Skin epidermis (tissue), 12 donors: ENCODE results near the gene SLC24A1.

Experiments
- H3K27ac ChIP-seq, 21 experiments: fragments of 200-600 bp; sonication (generic) in 11 of 21; one replicate each; pipeline ENCODE4 v1.5.0; 2020; ENCODE audit warnings: mild to moderate bottlenecking in 3 of 21, inconsistent platforms in 2 of 21, moderate library complexity in 2 of 21
- H3K4me3 ChIP-seq, 7 experiments: fragments of 200-600 bp; sonication (generic) in 2 of 7; one replicate each; pipeline ENCODE4 v1.5.0; 2020; ENCODE audit warnings: inconsistent platforms in 2 of 7, mild to moderate bottlenecking in 2 of 7, moderate library complexity in 1 of 7

SLC24A1 gene

DNA sequence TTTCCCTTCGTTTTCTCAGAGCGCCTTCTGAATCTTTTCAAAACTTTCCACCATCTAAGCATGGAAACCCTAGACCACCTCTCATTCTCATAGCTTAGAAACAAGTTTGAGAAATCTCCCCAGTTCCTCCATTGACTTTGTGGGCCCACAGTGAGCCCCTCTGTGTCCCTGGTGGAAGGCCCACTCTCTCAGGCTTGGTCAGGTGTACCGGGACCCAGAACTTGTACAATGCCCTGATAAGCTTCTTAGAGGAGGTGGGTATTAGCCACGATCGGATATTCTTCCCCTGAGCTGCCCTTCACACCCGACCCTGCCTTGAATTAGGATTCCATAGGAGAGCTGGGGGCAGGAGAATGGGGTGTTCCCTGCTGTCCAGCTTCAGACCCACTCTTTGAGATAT, at the start of gene SLC24A1:
SLC24A1 (plus strand) TSS at position 301 of the 400 bp plus-strand sequence. CDS start 2,143 bp downstream, outside the sequence.
- no peak within 1 kb of the TSS for H3K27ac ChIP-seq
- H3K4me3 ChIP-seq = no peak within 1 kb of the TSS

DNA sequence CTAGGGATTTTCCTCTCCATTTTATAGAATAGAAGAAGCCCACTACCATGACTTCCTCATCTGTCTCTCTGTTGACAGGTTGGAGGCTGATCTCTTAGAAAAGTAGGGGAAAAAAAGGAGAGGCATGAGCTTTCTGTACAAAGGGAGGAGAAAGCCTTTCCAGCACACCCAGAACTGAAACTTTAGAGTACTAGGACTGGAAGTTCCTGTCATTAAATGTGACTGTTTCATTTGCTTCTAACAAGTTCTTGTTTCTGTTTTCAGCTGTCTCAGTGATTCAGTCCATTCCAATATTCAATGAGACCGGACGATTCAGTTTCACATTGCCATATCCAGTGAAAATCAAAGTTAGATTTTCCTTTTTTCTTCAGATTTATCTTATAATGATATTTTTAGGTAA, 49.8 kb upstream of the SLC24A1 start:
- Histone ChIP-seq H3K4me3 (no peak overlapping the region), H3K27ac (no peak overlapping the region)

- Histone ChIP-seq H3K27ac (no peak overlapping the region), H3K4me3 (no peak overlapping the region)
Measured at GRCh38 chr15:65576664-65577063, 45.1 kb upstream of the SLC24A1 start.

DNA sequence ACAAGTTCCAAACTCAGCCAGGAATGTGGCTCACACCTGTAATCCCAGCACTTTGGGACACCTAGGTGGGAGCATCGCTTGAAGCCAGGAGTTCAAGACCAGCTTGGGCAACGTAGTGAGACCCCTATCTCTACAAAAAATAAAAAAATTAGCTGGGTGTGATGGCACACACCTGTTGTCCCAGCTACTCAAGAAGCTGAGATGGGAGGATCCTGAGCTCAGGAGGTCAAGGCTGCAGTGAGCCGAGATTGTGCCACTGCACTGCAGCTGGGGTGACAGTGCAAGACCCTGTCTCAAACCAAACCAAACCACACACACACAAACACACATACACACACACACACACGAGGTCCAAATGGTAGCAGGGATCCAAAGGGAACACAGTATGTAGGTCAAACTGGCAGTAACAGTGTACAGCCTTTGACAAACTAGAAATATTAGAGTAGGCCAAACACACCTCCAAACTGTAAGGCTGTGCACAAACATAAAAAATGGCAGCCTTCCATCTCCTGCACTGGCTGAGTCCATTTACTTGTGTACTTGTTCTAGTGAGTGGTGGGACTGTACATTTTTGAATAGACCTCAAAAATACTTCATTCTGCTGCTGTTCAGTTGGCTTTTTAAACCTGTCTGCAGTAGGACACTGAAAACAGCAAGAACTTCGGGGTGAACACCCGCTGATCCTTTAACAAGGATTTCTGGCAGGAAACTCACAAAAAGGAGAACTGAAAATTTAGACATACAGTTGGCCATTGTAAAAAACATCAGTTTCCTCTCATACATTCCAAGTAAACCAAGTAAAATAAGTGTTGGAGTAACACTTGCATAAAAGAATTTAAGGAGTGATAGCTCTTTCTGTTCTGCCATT, 44.4 kb upstream of the SLC24A1 start:
- H3K27ac ChIP-seq = no peak overlapping the region
- no peak overlapping the region for H3K4me3 ChIP-seq

GRCh38 chr15:65578904-65579728, 42.6 kb upstream of the SLC24A1 start:
- H3K4me3 ChIP-seq = no peak overlapping the region
- H3K27ac ChIP-seq = peak overlapping the region in 1 of 21 experiments; percentile 25

- peak overlapping the region in 2 of 21 experiments; percentile 13 to 26 for H3K27ac ChIP-seq
Measured at GRCh38 chr15:65579762-65580161, 42.0 kb upstream of the SLC24A1 start.

DNA sequence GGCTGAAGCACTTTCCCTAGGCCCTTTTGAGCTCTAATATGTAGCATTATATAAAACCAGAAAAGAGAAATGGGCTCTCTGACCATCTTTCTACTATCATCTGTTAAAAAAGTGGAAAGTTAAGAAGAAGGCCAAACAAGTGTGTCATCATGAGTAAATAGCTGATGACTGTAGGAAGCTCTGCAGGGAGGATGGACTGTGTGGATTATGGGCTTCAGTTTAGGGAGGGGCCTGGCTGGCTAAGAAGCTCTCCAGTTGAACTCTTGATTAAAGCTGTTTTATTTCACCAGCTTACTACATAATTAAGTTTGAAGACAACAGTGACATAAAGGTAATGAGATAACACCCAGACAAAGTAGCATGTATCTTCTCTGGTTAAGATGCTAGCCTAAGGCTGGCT, 41.5 kb upstream of the SLC24A1 start:
- H3K4me3 ChIP-seq = no peak overlapping the region
- peak overlapping the region in 2 of 21 experiments; percentile 13 to 26 for H3K27ac ChIP-seq

More at GRCh38 chr15:65579762-65580161, 42.0 kb upstream of the SLC24A1 start:
- no peak overlapping the region for H3K4me3 ChIP-seq

GRCh38 chr15:65583701-65584100, 38.0 kb upstream of the SLC24A1 start:
- Histone ChIP-seq H3K27ac (peak overlapping the region in 12 of 21 experiments; percentile 5 to 82 (median 34)), H3K4me3 (no peak overlapping the region)

GRCh38 chr15:65584241-65584640, 37.5 kb upstream of the SLC24A1 start:
- Histone ChIP-seq H3K4me3 (no peak overlapping the region), H3K27ac (peak overlapping the region in 11 of 21 experiments; percentile 9 to 82 (median 44))

DNA sequence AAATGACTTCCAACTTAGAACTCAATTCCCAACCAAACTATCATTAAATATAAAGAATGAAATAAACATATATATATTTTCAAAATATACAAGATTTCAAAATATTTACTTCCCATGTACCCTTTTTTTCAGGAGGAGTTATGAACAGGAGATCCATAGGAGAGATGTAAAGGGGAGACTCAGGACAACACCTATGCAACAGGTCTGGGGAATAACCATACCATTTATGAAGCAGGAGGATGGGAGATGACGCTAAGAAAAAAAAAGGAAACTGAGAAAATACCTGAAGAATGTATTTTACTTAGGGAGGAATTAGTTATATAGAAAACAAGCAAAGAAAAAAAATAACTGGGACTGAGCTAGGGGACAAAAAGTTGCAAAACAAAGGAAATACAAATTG, 34.6 kb upstream of the SLC24A1 start:
- H3K27ac ChIP-seq = no peak overlapping the region
- H3K4me3 ChIP-seq = no peak overlapping the region

GRCh38 chr15:65595960-65596359, 25.8 kb upstream of the SLC24A1 start:
- no peak overlapping the region for H3K4me3 ChIP-seq
- H3K27ac ChIP-seq = no peak overlapping the region

- Histone ChIP-seq H3K27ac (no peak overlapping the region), H3K4me3 (no peak overlapping the region)
Measured at GRCh38 chr15:65598468-65598867, 23.3 kb upstream of the SLC24A1 start.

DNA sequence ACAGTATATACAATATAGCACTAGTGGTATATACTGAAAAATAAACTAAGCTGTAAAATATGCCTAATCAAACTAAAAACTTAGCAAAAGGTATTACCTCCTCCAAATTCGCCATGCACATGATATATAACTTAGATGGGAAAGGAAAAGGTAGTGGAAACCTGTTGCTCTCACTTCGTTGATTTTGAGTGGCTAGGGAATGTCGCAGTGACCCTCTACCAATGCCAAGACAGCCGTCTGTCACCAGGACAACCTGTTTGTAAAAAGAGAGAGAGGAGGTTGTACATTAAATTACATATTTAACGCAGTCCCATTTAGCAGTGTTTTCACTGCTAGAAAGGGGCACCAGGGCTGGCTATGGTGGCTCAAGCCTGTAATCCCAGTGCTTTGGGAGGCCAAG, 22.1 kb upstream of the SLC24A1 start:
- no peak overlapping the region for H3K4me3 ChIP-seq
- no peak overlapping the region for H3K27ac ChIP-seq

- Histone ChIP-seq H3K4me3 (no peak overlapping the region), H3K27ac (no peak overlapping the region)
Measured at GRCh38 chr15:65603134-65603533, 18.6 kb upstream of the SLC24A1 start.

GRCh38 chr15:65603559-65603958, 18.2 kb upstream of the SLC24A1 start:
- H3K27ac ChIP-seq = no peak overlapping the region
- H3K4me3 ChIP-seq = no peak overlapping the region

- Histone ChIP-seq H3K27ac (peak within 1 kb of the TSS; percentile 84 to 99 (median 96)), H3K4me3 (peak within 1 kb of the TSS; percentile 61 to 90 (median 83))
Measured at GRCh38 chr15:65610871-65611718, 10.6 kb upstream of the SLC24A1 start, which contains the start of gene INTS14. INTS14 (minus strand) TSS chr15:65611131; CDS start chr15:65607380, 3,751 bp downstream.

- Histone ChIP-seq H3K4me3 (peak overlapping the region; percentile 61 to 90 (median 83)), H3K27ac (peak overlapping the region; percentile 84 to 99 (median 96))
Measured at GRCh38 chr15:65611888-65612615, 9.7 kb upstream of the SLC24A1 start.

DNA sequence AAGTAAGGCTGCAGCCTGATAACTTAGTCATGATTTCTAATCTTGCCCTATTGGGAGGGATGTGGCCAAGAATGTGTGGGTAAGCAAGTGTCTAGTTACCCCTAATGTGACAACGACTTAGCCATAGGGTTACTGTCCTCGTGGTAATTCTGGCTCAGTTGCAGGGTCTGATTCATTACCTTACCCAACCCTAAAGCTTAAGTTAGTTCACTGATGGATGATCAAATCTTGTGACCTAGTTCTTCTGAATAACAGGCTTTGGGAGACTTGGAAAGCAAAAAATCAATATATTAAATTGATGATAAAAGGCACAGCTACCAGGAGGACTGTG, 9.2 kb upstream of the SLC24A1 start:
- H3K27ac ChIP-seq = peak overlapping the region in 11 of 21 experiments; percentile 90 to 99 (median 98)
- no peak overlapping the region for H3K4me3 ChIP-seq
